Neural crest cell (in vitro differentiated cells): Measurements from ENCODE around the gene SLC1A2. TPM values are rescaled to one million over a fixed set of nuclear protein-coding genes. Genes with fewer than 3 reads are reported as not detected.

ENCODE experiments used
- DNase-seq: peaks from one replicate; pipeline ENCODE4 v3.0.0; 2021; ENCODE audit warnings: low read depth, mixed read lengths, low spot score
- H3K27ac Mint-ChIP-seq: one replicate; pipeline ENCODE4 v1.8.0; 2021; ENCODE audit warnings: mild to moderate bottlenecking, mixed read lengths; ENCODE audit not compliant: unreplicated experiment
- H3K27me3 Mint-ChIP-seq: 2 replicates; pipeline ENCODE4 v1.8.0; 2021; ENCODE audit warnings: low read depth, mild to moderate bottlenecking, mixed read lengths
- H3K36me3 Mint-ChIP-seq: 2 replicates; pipeline ENCODE4 v1.8.0; 2021; ENCODE audit warnings: low read depth, mild to moderate bottlenecking, mixed read lengths
- H3K4me1 Mint-ChIP-seq: 2 replicates; pipeline ENCODE4 v1.8.0; 2021; ENCODE audit warnings: mixed read lengths
- H3K4me3 Mint-ChIP-seq: one replicate; pipeline ENCODE4 v1.8.0; 2021; ENCODE audit warnings: mild to moderate bottlenecking, mixed read lengths
- H3K9me3 Mint-ChIP-seq: 2 replicates; pipeline ENCODE4 v1.8.0; 2021; ENCODE audit warnings: mixed read lengths
- total RNA-seq: library from RNA; stranded (reverse); gene quantifications from 2 replicates; pipeline ENCODE4 v1.2.1, GENCODE V29; 2021
- TF ChIP-seq, protein P1 (sequence below): fragments of 200-600 bp; sonication (generic); conservative IDR thresholded peaks from 2 replicates; pipeline ENCODE4 v1.5.0; 2021; ENCODE audit warnings: antibody characterized with exemption, mild to moderate bottlenecking

Gene SLC1A2
- total RNA-seq, 1 donor from 2014 or later, result 2.7 TPM

DNA sequence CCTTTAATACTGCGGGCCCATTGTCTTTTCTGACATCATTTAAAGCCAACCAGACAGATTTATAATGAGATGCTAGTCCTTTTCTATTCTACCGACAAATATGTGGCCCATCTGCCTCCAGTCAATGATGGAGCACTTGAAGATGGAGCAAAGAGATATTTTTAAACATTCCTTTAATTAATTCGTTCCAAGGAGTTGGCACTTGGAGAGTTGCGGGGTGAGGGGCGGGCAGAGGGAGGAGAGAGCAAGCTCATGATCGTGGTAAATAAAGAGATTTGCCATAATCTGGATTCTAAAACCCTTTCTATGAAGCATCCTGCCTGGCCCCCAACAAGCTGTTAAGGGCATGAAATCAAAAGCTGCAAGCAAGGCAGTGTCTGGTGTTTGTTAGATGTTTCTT lies 5.0 kb downstream of the SLC1A2 start:
- no peak overlapping the region for H3K4me3 Mint-ChIP-seq
- DNase-seq, result no peak
- no peaks in the 10 kb centered on the region for H3K36me3 Mint-ChIP-seq
- H3K27ac Mint-ChIP-seq, result no peak overlapping the region
- H3K27me3 Mint-ChIP-seq, result peaks cover 86% of the 10 kb centered on the region
- no peaks in the 10 kb centered on the region for H3K9me3 Mint-ChIP-seq
- TF ChIP-seq, protein P1, sequence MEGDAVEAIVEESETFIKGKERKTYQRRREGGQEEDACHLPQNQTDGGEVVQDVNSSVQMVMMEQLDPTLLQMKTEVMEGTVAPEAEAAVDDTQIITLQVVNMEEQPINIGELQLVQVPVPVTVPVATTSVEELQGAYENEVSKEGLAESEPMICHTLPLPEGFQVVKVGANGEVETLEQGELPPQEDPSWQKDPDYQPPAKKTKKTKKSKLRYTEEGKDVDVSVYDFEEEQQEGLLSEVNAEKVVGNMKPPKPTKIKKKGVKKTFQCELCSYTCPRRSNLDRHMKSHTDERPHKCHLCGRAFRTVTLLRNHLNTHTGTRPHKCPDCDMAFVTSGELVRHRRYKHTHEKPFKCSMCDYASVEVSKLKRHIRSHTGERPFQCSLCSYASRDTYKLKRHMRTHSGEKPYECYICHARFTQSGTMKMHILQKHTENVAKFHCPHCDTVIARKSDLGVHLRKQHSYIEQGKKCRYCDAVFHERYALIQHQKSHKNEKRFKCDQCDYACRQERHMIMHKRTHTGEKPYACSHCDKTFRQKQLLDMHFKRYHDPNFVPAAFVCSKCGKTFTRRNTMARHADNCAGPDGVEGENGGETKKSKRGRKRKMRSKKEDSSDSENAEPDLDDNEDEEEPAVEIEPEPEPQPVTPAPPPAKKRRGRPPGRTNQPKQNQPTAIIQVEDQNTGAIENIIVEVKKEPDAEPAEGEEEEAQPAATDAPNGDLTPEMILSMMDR, result no peak
- peaks cover 21% of the 10 kb centered on the region for H3K4me1 Mint-ChIP-seq

DNA sequence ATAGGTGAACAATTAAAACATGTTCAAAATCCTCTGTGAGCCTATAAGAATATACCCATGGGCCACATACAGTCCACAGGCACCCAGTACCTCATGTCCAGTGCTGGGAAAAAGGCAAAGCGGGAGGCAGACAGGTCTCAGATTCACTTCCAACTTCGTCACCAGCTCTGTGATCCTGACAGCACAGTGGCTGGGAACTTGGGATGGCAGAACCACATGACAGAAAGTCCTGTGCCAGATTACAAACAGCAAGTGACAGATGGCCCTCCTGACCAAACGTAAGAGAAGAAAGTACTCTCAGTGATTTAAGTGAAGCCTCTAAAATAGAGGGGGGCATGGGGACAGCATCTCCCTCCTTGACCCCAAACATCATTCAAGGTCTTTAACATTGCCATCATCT lies 5.8 kb downstream of the SLC1A2 start:
- H3K27ac Mint-ChIP-seq, result no peak overlapping the region
- H3K36me3 Mint-ChIP-seq, result no peaks in the 10 kb centered on the region
- H3K4me3 Mint-ChIP-seq, result no peak overlapping the region
- DNase-seq, result no peak
- H3K4me1 Mint-ChIP-seq, result peaks cover 19% of the 10 kb centered on the region
- TF ChIP-seq, protein P1, result no peak
- no peaks in the 10 kb centered on the region for H3K9me3 Mint-ChIP-seq
- H3K27me3 Mint-ChIP-seq, result peaks cover 80% of the 10 kb centered on the region

DNA sequence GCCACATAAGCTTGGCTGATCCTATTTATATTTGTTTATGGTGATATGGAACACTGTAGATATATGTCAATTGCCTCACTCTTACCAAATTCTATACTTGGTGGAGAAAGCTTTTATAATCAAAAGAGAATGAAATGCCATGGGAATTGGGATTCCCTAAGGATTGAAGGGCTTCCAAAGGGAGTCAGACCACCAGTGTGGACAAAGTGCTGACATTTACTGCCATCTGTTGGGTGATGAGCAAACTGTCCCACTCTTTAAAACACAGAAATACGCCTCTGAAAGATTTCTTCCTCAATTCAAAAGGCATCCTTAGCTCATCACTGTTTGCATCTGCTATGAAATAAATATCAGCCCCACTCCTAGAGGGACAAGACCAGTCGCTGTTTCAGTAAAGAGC lies 7.1 kb downstream of the SLC1A2 start:
- H3K4me3 Mint-ChIP-seq, result no peak overlapping the region
- no peak for DNase-seq
- H3K36me3 Mint-ChIP-seq, result no peaks in the 10 kb centered on the region
- H3K9me3 Mint-ChIP-seq, result no peaks in the 10 kb centered on the region
- peaks cover 67% of the 10 kb centered on the region for H3K27me3 Mint-ChIP-seq
- peaks cover 12% of the 10 kb centered on the region for H3K4me1 Mint-ChIP-seq
- TF ChIP-seq, protein P1, result peak; percentile 68
- no peak overlapping the region for H3K27ac Mint-ChIP-seq

DNA sequence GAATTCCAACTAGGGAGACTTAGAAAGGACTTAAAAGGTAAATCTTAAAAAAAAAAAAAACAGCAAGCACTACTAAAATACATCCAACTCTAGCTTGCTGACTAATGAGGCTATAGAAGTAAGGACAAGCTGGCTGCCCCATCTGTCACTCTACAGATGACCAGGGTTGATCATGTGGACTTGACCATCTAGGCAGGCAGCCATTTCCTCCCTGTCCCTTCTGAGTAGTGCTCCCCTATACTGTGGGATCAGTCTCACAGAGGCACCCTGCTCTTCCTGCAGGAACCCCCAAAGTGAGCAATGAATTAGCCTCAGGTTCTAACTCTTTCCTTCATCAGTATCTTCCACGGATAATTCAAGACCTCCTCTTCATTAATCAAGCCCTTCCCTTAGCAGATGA lies 12.3 kb downstream of the SLC1A2 start:
- TF ChIP-seq, protein P1, result no peak
- Mint-ChIP-seq H3K4me1 (no peaks in the 10 kb centered on the region), H3K27ac (no peak overlapping the region), H3K4me3 (no peak overlapping the region), H3K36me3 (no peaks in the 10 kb centered on the region), H3K9me3 (no peaks in the 10 kb centered on the region), H3K27me3 (peaks cover 18% of the 10 kb centered on the region)
- DNase-seq, result no peak

DNA sequence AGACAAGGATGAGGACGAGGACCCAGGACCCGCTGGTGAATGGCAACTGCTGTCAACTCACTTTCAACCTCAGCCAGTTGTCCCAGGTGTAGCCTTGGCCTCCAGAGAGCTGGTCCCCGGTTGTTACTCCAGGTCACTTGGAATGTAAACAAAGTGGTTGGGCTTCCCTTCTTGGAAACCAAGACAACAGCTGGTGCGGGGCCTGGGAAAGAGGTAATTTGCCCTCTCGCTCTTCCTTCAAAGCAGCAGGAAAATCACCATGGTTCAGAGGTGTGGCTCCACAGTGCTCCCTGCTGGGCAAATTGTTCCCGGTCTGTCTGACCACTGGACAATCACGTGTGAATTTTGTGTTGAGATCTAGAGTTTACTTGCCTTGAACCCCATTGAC lies 15.0 kb downstream of the SLC1A2 start:
- TF ChIP-seq, protein P1, result peak; percentile 54
- Mint-ChIP-seq H3K27ac (no peak overlapping the region), H3K36me3 (no peaks in the 10 kb centered on the region), H3K4me3 (no peak overlapping the region), H3K9me3 (no peaks in the 10 kb centered on the region), H3K27me3 (peaks cover 9% of the 10 kb centered on the region), H3K4me1 (no peaks in the 10 kb centered on the region)
- DNase-seq, result peak; percentile 48
